ENCODE results near the gene CD302. TPM values are rescaled to one million over a fixed set of nuclear protein-coding genes. Genes with fewer than 3 reads are reported as not detected.
A peak's percentile ranks its signal among the peaks of the same experiment; 100 is the strongest.

CD302 gene
- total and polyA plus RNA-seq, 2 of the 4 experiments (the other 2 are of a cell fraction): 3.8 to 4.0 TPM

DNA sequence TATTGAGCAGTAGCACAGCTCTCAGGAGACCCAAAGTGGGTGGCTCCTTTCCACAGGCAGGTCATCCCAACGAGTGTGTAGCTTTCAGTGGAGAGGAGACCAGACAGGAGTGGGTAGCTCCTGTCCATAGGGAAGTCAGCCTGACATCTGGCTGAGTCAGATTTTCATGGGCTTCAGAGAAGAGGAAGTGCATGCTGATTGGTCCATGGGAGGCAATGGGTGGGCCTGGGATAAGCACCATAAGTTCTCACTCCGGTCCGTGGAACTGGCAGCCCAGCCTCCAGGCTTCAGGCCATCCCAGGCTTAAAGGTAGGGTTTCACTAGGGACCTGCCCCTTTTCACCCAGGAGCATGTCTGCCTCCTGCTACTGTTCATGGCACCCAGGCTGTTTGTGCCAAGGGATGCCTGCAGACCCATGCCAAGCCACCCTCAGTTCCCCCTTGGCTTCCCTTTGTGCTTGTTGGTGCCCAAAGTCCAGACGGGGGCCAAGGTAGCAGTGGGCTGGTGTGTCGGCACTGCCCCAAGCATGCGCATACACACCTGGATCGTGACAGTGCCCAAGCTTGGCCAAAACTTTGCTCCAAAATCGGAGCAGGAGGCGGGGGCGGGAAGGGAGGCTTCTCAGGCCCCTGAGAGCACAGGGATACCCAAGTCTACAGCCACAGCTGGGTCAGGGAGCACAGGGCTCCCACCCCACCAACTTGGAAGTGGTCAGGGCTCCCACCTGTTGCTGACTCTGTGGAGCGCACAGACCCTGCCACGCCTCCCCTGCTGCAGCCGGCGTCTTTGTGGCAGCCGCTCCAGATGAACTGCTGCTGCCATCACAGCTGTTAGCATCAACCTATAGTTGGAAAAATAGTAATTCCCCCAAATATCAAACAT lies 59.3 kb downstream of the CD302 start:
- Histone ChIP-seq H4K91ac (ENCODE audit: insufficient read depth, low read depth, low read length) (no peak overlapping the region), H3K9ac (ENCODE audit: low read depth, low read length) (no peak overlapping the region), H3K18ac (ENCODE audit: low read depth, low read length) (no peak overlapping the region), H3K14ac (replicated peaks; ENCODE audit: low read depth, low read length) (no peak overlapping the region), H2BK15ac (ENCODE audit: low read depth, low read length) (no peak overlapping the region), H2BK5ac (ENCODE audit: low read depth, low read length, poor library complexity, severe bottlenecking) (no peak overlapping the region), H2AK9ac (replicated peaks; ENCODE audit: low read depth, low read length, poor library complexity) (peak overlapping the region; percentile 50), H2BK120ac (ENCODE audit: low read depth, low read length) (no peak overlapping the region), H4K8ac (ENCODE audit: low read depth in 2 of 2, low read length in 2 of 2) (no peak overlapping the region), H3K23ac (ENCODE audit: low read depth, low read length) (no peak overlapping the region), H3K9me1 (ENCODE audit: insufficient read depth, low read length) (peaks cover 27% of the 10 kb centered on the region), H4K20me1 (ENCODE audit: insufficient read depth, low read length) (peaks cover 76% of the 10 kb centered on the region), H2AFZ (replicated peaks; ENCODE audit: low read length, poor library complexity) (no peak overlapping the region), H3K4me1 (ENCODE audit: control insufficient read depth, insufficient read depth, low read length) (no peaks in the 10 kb centered on the region; the same call in 1 of the 2 replicates), H3K36me3 (ENCODE audit: control insufficient read depth, insufficient read depth, low read length) (peaks cover 39% of the 10 kb centered on the region), H3K56ac (ENCODE audit: extremely low read depth, insufficient read depth, low read length) (no peak overlapping the region), H3K4me3 (ENCODE audit: insufficient read depth, low read depth, low read length) (no peak overlapping the region), H3K9me3 (ENCODE audit: control insufficient read depth, insufficient read depth, low read length) (no peaks in the 10 kb centered on the region), H3K4ac (ENCODE audit: low read depth, low read length) (no peak overlapping the region), H4K5ac (ENCODE audit: low read depth, low read length) (no peak overlapping the region), H3K27me3 (ENCODE audit: control insufficient read depth, insufficient read depth, low read length) (no peaks in the 10 kb centered on the region), H3K79me1 (ENCODE audit: low read depth in 1 of 2, low read length in 2 of 2) (peaks cover 30 to 60% of the 10 kb centered on the region in 2 experiments), H2AK5ac (ENCODE audit: low read depth, low read length) (no peak overlapping the region), H3K4me2 (ENCODE audit: low read depth, low read length) (no peak overlapping the region), H2BK20ac (ENCODE audit: low read depth, low read length) (no peak overlapping the region), H3K27ac (ENCODE audit: insufficient read depth, low read length) (no peak overlapping the region)
- ChIA-PET POLR2A (ENCODE audit: unreplicated experiment) (no interaction called here), CTCF (no interaction called here)
- in situ Hi-C loops (cut with MboI; ENCODE audit: low sequenced_read_pairs): no loop called here
- BruUV-seq (replicated peaks): no TSS peak
- intact Hi-C loops (cut with micrococcal nuclease): no loop called here
- TF ChIP-seq POLR2A (IDR thresholded peaks at IDR 0.05; ENCODE audit: low read depth, low read length): 0 out of 2 replicates have a peak, but pooled peaks have one; percentile 19
- TF ChIP-seq NFE2L2 (IDR thresholded peaks at IDR 0.05; ENCODE audit: low read depth, low read length): no peak
- no peak for ATAC-seq (ENCODE audit: low read depth)
- no peak for DNase-seq
- 90% methylated on average over 7 of the region's 15 CpGs; no CpG with 5 or more reads in 1 of the 2 experiments for WGBS, 2 experiments (ENCODE audit: extremely low coverage in 2 of 2, insufficient read length in 1 of 2)
- dilution Hi-C loops (cut with HindIII; ENCODE audit: low sequenced_read_pairs, unreplicated experiment): no loop called here
